GM12874 (cell line): ENCODE results near the gene SLC29A2.

Experiments
- CTCF ChIP-seq: IDR thresholded peaks from 2 replicates; pipeline ENCODE4 v1.5.1; 2011; ENCODE audit warnings: low read depth, mild to moderate bottlenecking, control low read depth, low read length, moderate library complexity; ENCODE audit not compliant: insufficient read depth

Gene SLC29A2

GRCh38 chr11:66414120-66414934, 42.8 kb upstream of the SLC29A2 start:
- TF ChIP-seq CTCF: no peak

GRCh38 chr11:66413167-66413566, 41.6 kb upstream of the SLC29A2 start:
- no peak for TF ChIP-seq CTCF

- no peak for TF ChIP-seq CTCF
Observed at GRCh38 chr11:66412110-66412509, 40.5 kb upstream of the SLC29A2 start.

- TF ChIP-seq CTCF: no peak
Observed at GRCh38 chr11:66411323-66411722, 39.8 kb upstream of the SLC29A2 start.

GRCh38 chr11:66410191-66410590, 38.6 kb upstream of the SLC29A2 start:
- no peak for TF ChIP-seq CTCF

- no peak for TF ChIP-seq CTCF
Observed at GRCh38 chr11:66409226-66409625, 37.7 kb upstream of the SLC29A2 start.

- peak; percentile 100 for TF ChIP-seq CTCF
Observed at GRCh38 chr11:66408488-66409214, 37.1 kb upstream of the SLC29A2 start.
